ENCODE results near the gene SOX8.

The SOX8 gene

GRCh38 chr16:988471-989353, 7.1 kb downstream of the SOX8 start:
- no peak for DNase-seq

DNA sequence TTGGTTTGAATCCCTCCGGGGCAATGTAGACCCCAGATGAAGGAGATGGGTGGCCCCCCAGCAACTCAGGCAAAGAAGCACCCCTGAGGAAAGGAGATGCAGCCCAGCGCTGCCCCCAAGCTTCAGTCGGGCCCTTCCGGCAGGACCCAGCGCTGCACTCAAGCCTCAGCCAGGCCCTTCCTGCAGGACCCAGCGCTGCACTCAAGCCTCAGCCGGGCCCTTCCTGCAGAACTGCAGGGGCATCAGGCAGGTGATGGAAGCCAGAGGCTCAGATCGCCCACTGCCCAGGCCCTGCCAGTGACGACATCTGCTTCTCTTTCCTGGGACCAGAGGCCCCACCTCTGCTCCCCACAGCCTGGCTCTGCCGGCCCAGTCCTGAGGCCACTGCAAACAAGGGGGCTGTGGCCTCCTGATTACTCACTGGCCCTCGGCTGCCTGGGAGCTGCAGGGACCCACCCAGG, 7.8 kb downstream of the SOX8 start:
- no peak for DNase-seq

DNA sequence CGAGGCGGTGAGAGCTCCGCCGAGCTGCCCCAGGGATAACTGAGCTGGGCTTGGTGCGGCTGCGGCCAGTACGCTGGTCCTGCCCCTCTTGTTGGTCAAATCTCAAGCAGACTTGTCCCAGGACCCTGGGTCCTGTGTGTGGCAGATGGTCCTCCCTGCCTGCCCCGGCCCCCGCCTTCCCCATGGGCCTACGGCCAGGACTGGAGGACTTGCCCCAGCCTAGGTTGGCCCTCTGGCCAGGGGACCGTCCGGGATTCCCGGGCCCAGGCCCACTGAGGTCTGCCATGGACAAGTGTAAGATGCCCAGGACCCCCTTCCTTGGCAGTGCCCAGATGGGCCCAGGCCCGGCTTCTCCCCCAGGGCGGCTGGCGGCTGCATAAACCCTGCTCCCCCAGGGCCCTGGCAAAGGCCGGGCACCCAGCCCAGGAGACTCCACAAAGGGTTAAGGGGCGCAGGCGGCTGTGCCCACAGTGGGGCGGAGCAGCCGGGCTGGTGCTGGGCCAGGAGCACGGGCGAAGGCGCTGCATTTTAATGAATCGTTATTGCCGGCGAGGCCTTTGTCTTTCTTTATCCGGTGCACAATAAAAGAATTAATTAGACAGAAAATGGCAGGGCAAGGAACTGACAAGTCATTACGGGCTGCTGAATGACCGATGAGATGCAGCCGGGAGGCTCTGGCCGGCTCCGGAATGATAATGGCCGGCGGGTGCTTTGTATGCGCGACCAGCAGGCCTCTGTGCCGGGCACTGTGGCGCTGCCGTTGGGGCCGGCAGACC, 9.1 kb downstream of the SOX8 start:
- no peak for DNase-seq

DNA sequence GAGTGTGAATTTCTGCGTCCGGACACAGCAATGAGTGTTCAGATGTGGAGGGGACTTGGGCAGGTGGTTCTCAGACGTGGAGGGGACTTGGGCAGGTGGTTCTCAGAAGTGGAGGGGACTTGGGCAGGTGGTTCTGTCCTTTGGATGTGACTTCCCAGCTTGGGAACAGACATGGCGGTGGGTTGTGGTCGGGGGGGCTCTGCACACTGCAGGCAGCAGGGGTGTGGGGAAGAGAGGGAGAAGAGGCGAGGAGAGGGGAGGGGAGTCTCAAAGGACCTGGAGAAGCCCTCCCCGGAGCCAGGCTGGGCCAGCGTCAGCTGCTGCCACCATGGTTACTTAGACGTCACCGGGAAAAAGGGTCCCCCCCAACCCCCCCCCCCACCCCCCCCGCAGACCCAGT, 9.8 kb downstream of the SOX8 start:
- DNase-seq: no peak

GRCh38 chr16:991773-992172, 10.2 kb downstream of the SOX8 start:
- DNase-seq: no peak

GRCh38 chr16:993731-994130, 12.2 kb downstream of the SOX8 start:
- DNase-seq: no peak

- DNase-seq: no peak
Observed at GRCh38 chr16:995087-995486, 13.5 kb downstream of the SOX8 start.

- no peak for DNase-seq
Observed at GRCh38 chr16:995783-996182, 14.2 kb downstream of the SOX8 start.

DNA sequence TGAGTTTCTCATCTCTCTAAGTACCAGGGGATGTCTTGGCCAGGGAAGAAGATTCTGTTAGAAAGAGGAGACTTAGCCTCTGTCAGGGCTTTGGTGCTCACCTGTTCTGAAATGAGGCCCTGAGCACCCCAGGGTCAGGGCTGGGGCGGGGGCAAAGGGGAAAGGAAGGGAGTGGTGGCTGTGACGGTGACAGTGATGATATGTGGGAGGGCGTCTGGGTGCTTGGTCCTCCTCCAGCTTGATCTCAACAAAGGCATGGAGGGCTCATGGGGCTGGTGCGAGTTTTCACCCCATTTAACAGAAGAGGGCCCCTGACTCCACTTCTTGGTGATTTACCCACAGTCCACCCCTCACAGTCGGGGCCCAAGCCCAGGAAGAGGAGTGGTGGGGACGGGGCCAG, 15.1 kb downstream of the SOX8 start:
- peak; percentile 59 for DNase-seq

GRCh38 chr16:997440-998051, 16.0 kb downstream of the SOX8 start:
- peak; percentile 71 for DNase-seq

GRCh38 chr16:998211-998610, 16.6 kb downstream of the SOX8 start:
- no peak for DNase-seq

DNA sequence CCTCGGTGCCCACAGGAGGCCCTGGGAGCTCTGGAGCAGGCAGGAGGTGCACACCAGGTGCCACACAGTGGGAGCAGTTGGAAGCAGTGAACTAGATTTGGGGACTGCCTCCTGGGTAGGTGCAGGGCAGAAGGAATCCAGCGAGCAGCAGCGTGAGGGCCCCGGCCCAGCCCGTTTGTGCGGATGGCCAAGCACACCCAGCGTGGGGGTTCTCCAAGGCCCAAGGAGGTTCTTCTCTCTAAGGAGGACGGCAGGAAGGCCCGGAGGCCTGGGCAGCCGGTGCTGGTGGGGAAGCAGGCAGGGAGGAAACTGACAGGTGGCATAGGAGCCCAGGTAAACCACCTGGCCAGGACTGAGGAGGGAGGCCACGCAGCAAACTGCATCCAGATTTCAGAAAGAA, 17.0 kb downstream of the SOX8 start:
- no peak for DNase-seq

DNA sequence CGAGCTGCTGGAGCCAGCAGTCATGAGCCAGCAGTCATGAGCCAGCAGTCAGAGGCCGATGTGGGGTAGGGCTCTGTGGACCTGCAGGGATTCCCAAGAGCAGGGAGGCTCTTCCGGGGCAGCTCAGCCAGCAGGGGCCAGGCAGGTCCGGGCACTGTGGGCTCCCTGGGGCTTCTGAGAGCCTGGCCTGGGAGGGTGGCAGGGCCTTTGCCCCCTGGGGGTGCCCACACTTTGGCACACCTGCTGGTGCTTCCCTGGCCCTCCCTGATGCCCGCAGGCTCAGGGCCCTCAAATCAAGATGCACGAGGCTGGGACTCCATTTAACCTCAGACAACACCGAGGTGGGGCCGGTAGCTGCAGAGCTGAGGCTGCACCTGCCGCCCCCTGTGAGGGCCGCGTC, 18.1 kb downstream of the SOX8 start:
- DNase-seq: no peak

- no peak for DNase-seq
Observed at GRCh38 chr16:1000608-1001007, 19.0 kb downstream of the SOX8 start.

- no peak for DNase-seq
Observed at GRCh38 chr16:1001096-1001495, 19.5 kb downstream of the SOX8 start.

- peak; percentile 27 for DNase-seq
Observed at GRCh38 chr16:1002399-1003166, 21.0 kb downstream of the SOX8 start.

GRCh38 chr16:1003391-1004347, 22.1 kb downstream of the SOX8 start:
- peak; percentile 66 for DNase-seq

GRCh38 chr16:1005286-1005685, 23.7 kb downstream of the SOX8 start:
- DNase-seq: no peak

DNA sequence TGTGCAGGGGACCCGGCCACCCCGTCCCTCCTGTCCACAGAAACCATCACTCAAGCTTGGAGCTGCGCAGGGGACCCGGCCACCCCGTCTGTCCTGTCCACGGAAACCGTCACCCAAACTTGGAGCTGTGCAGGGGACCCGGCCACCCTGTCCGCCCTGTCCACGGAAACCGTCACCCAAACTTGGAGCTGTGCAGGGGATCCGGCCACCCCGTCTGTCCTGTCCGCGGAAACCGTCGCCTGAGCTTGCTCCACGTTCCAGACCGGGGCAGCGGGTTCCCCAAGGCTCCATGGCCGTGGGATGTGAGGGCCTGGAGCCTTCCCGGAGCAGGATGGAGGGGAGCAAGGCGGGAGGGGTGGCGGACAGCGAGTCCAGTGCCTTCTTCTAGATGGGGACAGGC, 25.2 kb downstream of the SOX8 start:
- DNase-seq: no peak

- DNase-seq: no peak
Observed at GRCh38 chr16:1007284-1007850, 25.8 kb downstream of the SOX8 start.

DNA sequence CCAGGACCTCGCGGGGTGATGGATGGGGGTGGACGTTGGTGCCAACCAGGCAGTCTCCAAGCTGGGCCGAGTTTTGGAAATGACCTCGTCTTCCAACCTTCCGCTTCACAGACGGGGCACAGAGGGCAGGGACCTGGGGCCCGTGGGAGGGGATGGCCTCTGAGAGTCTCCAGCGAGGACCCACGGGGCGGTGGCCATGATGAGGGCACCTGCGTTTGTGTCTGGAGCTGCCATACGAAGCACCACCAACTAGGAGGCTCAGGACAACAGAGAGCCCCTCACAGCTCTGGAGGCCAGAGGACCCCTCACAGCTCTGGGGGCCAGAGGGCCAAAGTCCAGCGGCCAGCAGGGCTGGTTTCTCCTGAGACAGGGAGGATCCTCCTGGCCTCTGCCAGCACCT, 26.5 kb downstream of the SOX8 start:
- DNase-seq: no peak

All from central memory CD4-positive, alpha-beta T cell (primary cell).